Neural cell (in vitro differentiated cells): ENCODE measurements around the gene CNTN6. TPM values are rescaled to one million over a fixed set of nuclear protein-coding genes. Genes with fewer than 3 reads are reported as not detected.

Experiments
- H2AFZ ChIP-seq: fragments of 200-600, 300-800 bp; sonication (generic), shearing (Covaris generic); 2 replicates; pipeline ENCODE4 v1.6.0; 2014; ENCODE audit warnings: low read depth, mild to moderate bottlenecking, antibody characterized with exemption, low read length, moderate library complexity
- H3F3A ChIP-seq: fragments of 200-600 bp; shearing (Covaris generic); 2 replicates; pipeline ENCODE4 v1.6.1; 2016; ENCODE audit warnings: mild to moderate bottlenecking, moderate library complexity, mixed read lengths, antibody characterized with exemption, low read length; ENCODE audit not compliant: insufficient read depth, poor library complexity, severe bottlenecking
- H3K27ac ChIP-seq: fragments of 200-600, 300-800 bp; sonication (generic), shearing (Covaris generic); 2 replicates; pipeline ENCODE4 v1.5.1; 2014; ENCODE audit warnings: mild to moderate bottlenecking, low read length, moderate library complexity
- H3K27me3 ChIP-seq: fragments of 300-800, 200-600 bp; sonication (generic), shearing (Covaris generic); 2 replicates; pipeline ENCODE4 v1.6.0; 2014; ENCODE audit warnings: mild to moderate bottlenecking, low read depth, low read length, moderate library complexity; ENCODE audit not compliant: insufficient read depth
- H3K36me3 ChIP-seq: fragments of 300-800, 200-600 bp; sonication (generic), shearing (Covaris generic); 2 replicates; pipeline ENCODE4 v1.5.1; 2014; ENCODE audit warnings: mild to moderate bottlenecking, antibody characterized with exemption, low read length, moderate library complexity; ENCODE audit not compliant: insufficient read depth
- H3K4me2 ChIP-seq: fragments of 300-800, 200-600 bp; sonication (generic), shearing (Covaris generic); 2 replicates; pipeline ENCODE4 v1.6.0; 2014; ENCODE audit warnings: mild to moderate bottlenecking, low read length
- H3K4me3 ChIP-seq: fragments of 300-800, 200-600 bp; sonication (generic), shearing (Covaris generic); 2 replicates; pipeline ENCODE4 v1.5.1; 2014; ENCODE audit warnings: mild to moderate bottlenecking, low read length, moderate library complexity
- H3K79me2 ChIP-seq: fragments of 200-600 bp; shearing (Covaris generic); replicated peaks from 2 replicates; pipeline ENCODE4 v1.6.0; 2014; ENCODE audit warnings: mild to moderate bottlenecking, low read length, moderate library complexity; ENCODE audit not compliant: insufficient read depth
- H3K9ac ChIP-seq: fragments of 300-800, 200-600 bp; sonication (generic), shearing (Covaris generic); 2 replicates; pipeline ENCODE4 v1.6.1; 2016; ENCODE audit warnings: mild to moderate bottlenecking, low read length, mixed read lengths
- H3K9me2 ChIP-seq: fragments of 200-600 bp; shearing (Covaris generic); 2 replicates; pipeline ENCODE4 v1.6.1; 2016; ENCODE audit warnings: mild to moderate bottlenecking, low read length, mixed read lengths; ENCODE audit not compliant: insufficient read depth
- H3K9me3 ChIP-seq: fragments of 200-600, 300-800 bp; sonication (generic), shearing (Covaris generic); 2 replicates; pipeline ENCODE4 v1.6.1; 2016; ENCODE audit warnings: mild to moderate bottlenecking, mixed run types, low read length, moderate library complexity, mixed read lengths
- H4K20me1 ChIP-seq: fragments of 200-600 bp; shearing (Covaris generic); 2 replicates; pipeline ENCODE4 v1.6.1; 2016; ENCODE audit warnings: mild to moderate bottlenecking, mixed run types; ENCODE audit not compliant: insufficient read depth
- CTCF ChIP-seq: fragments of 450-650 bp; IDR thresholded peaks from 2 replicates; pipeline ENCODE4 v1.5.1; 2014; ENCODE audit warnings: antibody characterized with exemption, mild to moderate bottlenecking, moderate library complexity; ENCODE audit not compliant: poor library complexity, severe bottlenecking
- EP300 ChIP-seq: fragments of 450-650 bp; conservative IDR thresholded peaks from 2 replicates; pipeline ENCODE4 v1.6.1; 2014; ENCODE audit warnings: antibody characterized with exemption, mild to moderate bottlenecking, moderate library complexity; ENCODE audit not compliant: poor library complexity, severe bottlenecking
- EZH2 ChIP-seq: fragments of 200-600, 300-800 bp; shearing (Covaris generic), sonication (generic); IDR thresholded peaks from 2 replicates; pipeline ENCODE4 v1.6.1; 2014; ENCODE audit warnings: antibody characterized with exemption, low read length, borderline replicate concordance, mild to moderate bottlenecking; ENCODE audit not compliant: insufficient read depth, poor library complexity, severe bottlenecking
- MXI1 ChIP-seq: fragments of 450-650 bp; conservative IDR thresholded peaks from 2 replicates; pipeline ENCODE4 v1.6.1; 2014; ENCODE audit warnings: antibody characterized with exemption, mild to moderate bottlenecking; ENCODE audit not compliant: poor library complexity, severe bottlenecking
- POLR2AphosphoS5 ChIP-seq: IDR thresholded peaks from 2 replicates; pipeline ENCODE4 v1.6.1; 2012
- RAD21 ChIP-seq: fragments of 450-650 bp; conservative IDR thresholded peaks from 2 replicates; pipeline ENCODE4 v1.6.1; 2014; ENCODE audit warnings: antibody characterized with exemption, mild to moderate bottlenecking, moderate library complexity
- REST ChIP-seq: IDR thresholded peaks from 2 replicates; pipeline ENCODE4 v1.6.1; 2012; ENCODE audit warnings: borderline replicate concordance
- SMC3 ChIP-seq: fragments of 450-650 bp; conservative IDR thresholded peaks from 2 replicates; pipeline ENCODE4 v1.6.1; 2014; ENCODE audit warnings: antibody characterized with exemption, mild to moderate bottlenecking, moderate library complexity; ENCODE audit not compliant: poor library complexity
- TAF1 ChIP-seq: IDR thresholded peaks from 2 replicates; pipeline ENCODE4 v1.6.1; 2012; ENCODE audit warnings: low read depth
- polyA plus RNA-seq: library from polyadenylated mRNA; depleted of rRNA; stranded (reverse); fragments of >200 nt; gene quantifications from 2 replicates; pipeline ENCODE4 v1.2.3, GENCODE V29; 2014

CNTN6 gene
- polyA plus RNA-seq, 1 donor from 2014 or later = 1.8 TPM

- Histone ChIP-seq H3K79me2 (no peaks in the 10 kb centered on the region), H3K36me3 (no peaks in the 10 kb centered on the region), H3K27me3 (no peaks in the 10 kb centered on the region), H3K9me3 (no peaks in the 10 kb centered on the region), H4K20me1 (no peaks in the 10 kb centered on the region), H3K9me2 (no peaks in the 10 kb centered on the region), H3K9ac (no peak overlapping the region), H3K4me2 (no peak overlapping the region), H2AFZ (no peak overlapping the region), H3F3A (no peaks in the 10 kb centered on the region), H3K4me3 (no peak overlapping the region), H3K27ac (no peak overlapping the region)
- no peak for TF ChIP-seq SMC3
Measured at GRCh38 chr3:1190569-1190968, 97.7 kb downstream of the CNTN6 start.

- H3K4me3 ChIP-seq = no peak overlapping the region
- H3K79me2 ChIP-seq = no peaks in the 10 kb centered on the region
- H3F3A ChIP-seq = no peaks in the 10 kb centered on the region
- H4K20me1 ChIP-seq = no peaks in the 10 kb centered on the region
- TF ChIP-seq CTCF (no peak), EP300 (no peak)
- H2AFZ ChIP-seq = no peak overlapping the region
- no peak overlapping the region for H3K9ac ChIP-seq
- no peak overlapping the region for H3K4me2 ChIP-seq
- no peaks in the 10 kb centered on the region for H3K36me3 ChIP-seq
- H3K9me3 ChIP-seq = no peaks in the 10 kb centered on the region
- no peaks in the 10 kb centered on the region for H3K27me3 ChIP-seq
- no peaks in the 10 kb centered on the region for H3K9me2 ChIP-seq
- H3K27ac ChIP-seq = no peak overlapping the region
Measured at GRCh38 chr3:1191026-1191425, 98.2 kb downstream of the CNTN6 start.

GRCh38 chr3:1195947-1196346, 103.1 kb downstream of the CNTN6 start:
- no peaks in the 10 kb centered on the region for H3K27me3 ChIP-seq
- H3K36me3 ChIP-seq = no peaks in the 10 kb centered on the region
- H3K4me3 ChIP-seq = no peak overlapping the region
- H3K79me2 ChIP-seq = no peaks in the 10 kb centered on the region
- H3K9me2 ChIP-seq = no peaks in the 10 kb centered on the region
- H4K20me1 ChIP-seq = no peaks in the 10 kb centered on the region
- no peak overlapping the region for H3K9ac ChIP-seq
- TF ChIP-seq MXI1 = no peak
- TF ChIP-seq POLR2AphosphoS5 = no peak
- TF ChIP-seq TAF1 = no peak
- TF ChIP-seq SMC3 = no peak
- no peak for TF ChIP-seq EZH2
- no peak for TF ChIP-seq EP300
- H2AFZ ChIP-seq = no peak overlapping the region
- no peaks in the 10 kb centered on the region for H3K9me3 ChIP-seq
- H3F3A ChIP-seq = no peaks in the 10 kb centered on the region
- H3K4me2 ChIP-seq = no peak overlapping the region
- H3K27ac ChIP-seq = no peak overlapping the region

GRCh38 chr3:1197051-1197450, 104.2 kb downstream of the CNTN6 start:
- no peaks in the 10 kb centered on the region for H3K36me3 ChIP-seq
- H3K4me2 ChIP-seq = no peak overlapping the region
- H3K9me3 ChIP-seq = no peaks in the 10 kb centered on the region
- H3K79me2 ChIP-seq = no peaks in the 10 kb centered on the region
- H3K27me3 ChIP-seq = no peaks in the 10 kb centered on the region
- no peaks in the 10 kb centered on the region for H4K20me1 ChIP-seq
- no peak overlapping the region for H3K4me3 ChIP-seq
- H3K9me2 ChIP-seq = no peaks in the 10 kb centered on the region
- no peak overlapping the region for H3K9ac ChIP-seq
- TF ChIP-seq SMC3 (no peak), REST (no peak), POLR2AphosphoS5 (no peak), CTCF (no peak), TAF1 (no peak), RAD21 (no peak), EP300 (no peak), MXI1 (no peak), EZH2 (no peak)
- no peaks in the 10 kb centered on the region for H3F3A ChIP-seq
- no peak overlapping the region for H2AFZ ChIP-seq
- no peak overlapping the region for H3K27ac ChIP-seq
